GM21737 (cell line): ENCODE results near the gene ATAD5.
"Not testable (repeated sequence)": the region's sequence is repeated elsewhere in the genome, so short reads cannot be mapped to it uniquely, and the experiment has no call there.

Source experiments
- ATAC-seq: cut with Tn5 transposase; IDR thresholded peaks from one replicate; pipeline ENCODE4 v1.9.1; 2021; ENCODE audit warnings: mild to moderate bottlenecking, moderate library complexity; ENCODE audit not compliant: unreplicated experiment

The ATAD5 gene

GRCh38 chr17:30831663-30832437, at the start of gene ATAD5:
TSS of gene ATAD5 (plus strand) at chr17:30831966. CDS start at chr17:30832348, 382 bp downstream.
- ATAC-seq, result peak; percentile 82

- ATAC-seq, result no peak
Observed at GRCh38 chr17:30782206-30782605, 49.6 kb upstream of the ATAD5 start.

- no peak for ATAC-seq
Observed at GRCh38 chr17:30788918-30789317, 42.8 kb upstream of the ATAD5 start.

DNA sequence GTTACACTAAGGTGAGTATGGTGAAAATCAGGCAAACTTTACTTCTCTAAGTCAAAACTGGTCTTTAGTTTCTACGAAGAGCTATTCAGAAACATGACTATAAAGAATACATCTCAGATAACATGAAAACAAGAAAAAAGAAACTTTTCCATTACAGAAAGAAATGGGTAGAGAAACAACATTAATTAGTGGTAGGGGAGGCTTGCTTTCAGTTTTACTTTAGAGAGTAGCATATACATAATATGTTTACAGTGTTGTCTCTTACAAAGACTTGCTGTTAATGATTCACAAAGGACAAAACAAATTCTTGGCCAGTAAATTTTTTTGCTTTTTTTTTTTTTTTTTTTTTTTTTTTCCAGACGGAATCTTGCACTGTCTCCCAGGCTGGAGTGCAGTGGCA, 41.5 kb upstream of the ATAD5 start:
- ATAC-seq, result no peak

DNA sequence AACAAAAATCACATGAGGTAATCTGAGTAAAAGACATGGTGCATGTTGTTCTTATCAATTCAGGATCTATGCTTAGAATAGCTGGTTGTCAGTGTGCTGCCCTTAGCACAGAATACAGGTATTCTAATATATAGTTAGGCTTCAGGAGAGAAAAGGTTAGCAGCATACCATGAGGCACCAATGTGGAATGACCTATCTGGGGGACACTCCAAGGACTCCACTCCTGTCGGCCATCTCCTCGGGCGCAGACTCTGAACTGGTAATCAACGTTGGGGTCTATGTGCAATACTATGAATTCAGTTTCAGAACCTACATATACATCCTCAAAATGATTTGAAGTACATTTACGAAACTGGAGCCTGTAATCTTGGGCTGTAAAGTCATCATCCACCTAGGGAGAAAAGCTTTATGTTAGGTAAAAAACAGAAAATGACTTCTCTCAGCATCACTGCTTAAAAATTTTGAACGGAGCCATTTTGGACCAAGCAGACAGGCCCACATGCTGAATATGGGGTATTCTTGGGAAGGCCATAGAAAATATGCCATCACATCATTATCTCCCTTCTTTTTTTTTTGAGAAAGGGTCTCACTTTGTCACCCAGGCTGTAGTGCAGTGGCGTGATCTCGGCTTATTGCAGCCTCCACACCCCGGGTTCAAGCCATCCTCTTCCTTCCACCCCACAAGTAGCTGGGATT, 38.3 kb upstream of the ATAD5 start:
- ATAC-seq, result no peak

DNA sequence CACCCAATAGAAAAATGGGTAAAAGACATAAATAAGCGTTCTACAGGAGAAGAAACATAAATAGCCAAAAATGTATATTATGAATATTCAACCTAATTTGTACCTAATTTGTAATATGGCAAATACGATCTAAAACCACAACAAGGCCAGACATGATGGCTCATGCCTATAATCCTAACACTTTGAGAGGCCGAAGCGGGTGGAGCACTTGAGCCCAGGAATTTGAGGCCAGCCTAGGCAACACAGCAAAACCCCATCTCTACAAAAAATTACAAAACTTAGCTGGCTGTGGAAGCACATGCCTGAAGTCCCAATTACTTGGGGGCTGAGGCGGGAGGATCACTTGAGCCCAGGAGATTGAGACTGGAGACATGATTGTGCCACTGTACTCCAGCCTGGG, 37.4 kb upstream of the ATAD5 start:
- ATAC-seq, result no peak

GRCh38 chr17:30796016-30796415, 35.8 kb upstream of the ATAD5 start:
- no peak for ATAC-seq

- ATAC-seq, result no peak
Observed at GRCh38 chr17:30801671-30802070, 30.1 kb upstream of the ATAD5 start.

GRCh38 chr17:30805944-30806456, 25.8 kb upstream of the ATAD5 start:
- ATAC-seq, result no peak

GRCh38 chr17:30807896-30808295, 23.9 kb upstream of the ATAD5 start:
- no peak for ATAC-seq

GRCh38 chr17:30808785-30809286, 22.9 kb upstream of the ATAD5 start:
- ATAC-seq, result peak; percentile 78

- no peak for ATAC-seq
Observed at GRCh38 chr17:30809867-30810266, 21.9 kb upstream of the ATAD5 start.

DNA sequence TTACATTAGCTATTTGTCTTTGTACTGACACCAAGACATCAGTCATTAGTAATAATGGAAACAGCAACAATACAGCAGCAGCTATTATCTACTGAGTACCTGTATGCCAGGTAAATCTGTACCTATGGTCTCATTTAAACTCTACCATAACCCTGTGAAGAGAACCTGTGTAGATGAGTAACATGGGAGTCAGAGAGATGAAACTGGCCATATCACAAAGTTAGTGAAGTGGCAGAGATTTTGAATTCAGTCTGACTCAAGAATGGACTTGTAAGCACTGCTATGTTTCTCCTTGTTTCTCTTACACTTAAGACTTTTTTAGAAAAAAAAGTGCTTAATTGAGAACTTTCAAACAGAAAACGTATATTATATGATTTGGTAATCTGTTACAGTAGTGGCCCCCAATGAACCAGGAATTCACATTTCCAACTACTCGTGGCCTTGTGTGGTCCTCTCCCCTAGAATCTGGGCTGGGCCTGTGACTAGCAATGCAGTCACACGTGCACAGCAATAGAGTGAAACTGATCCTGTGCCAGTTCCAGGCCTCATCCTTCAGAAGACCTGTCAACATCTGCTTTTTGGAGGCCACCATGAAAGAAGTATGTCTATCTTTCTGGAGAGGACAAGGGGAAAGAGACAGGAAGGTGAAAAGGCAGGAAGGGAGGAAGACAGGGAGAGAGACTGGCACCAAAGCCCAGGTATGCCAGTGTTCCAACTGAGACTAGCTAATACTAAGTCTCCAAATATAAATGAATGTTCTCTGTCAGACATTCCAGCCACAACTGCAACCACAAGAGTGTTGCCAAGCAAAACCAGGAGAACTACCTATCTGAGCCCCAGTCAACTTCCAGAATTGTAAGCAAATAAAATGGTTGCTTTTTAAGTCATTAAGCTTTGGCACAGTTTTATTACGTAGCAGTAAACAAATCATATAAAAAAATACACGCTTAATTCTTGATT, 19.3 kb upstream of the ATAD5 start:
- no peak for ATAC-seq

DNA sequence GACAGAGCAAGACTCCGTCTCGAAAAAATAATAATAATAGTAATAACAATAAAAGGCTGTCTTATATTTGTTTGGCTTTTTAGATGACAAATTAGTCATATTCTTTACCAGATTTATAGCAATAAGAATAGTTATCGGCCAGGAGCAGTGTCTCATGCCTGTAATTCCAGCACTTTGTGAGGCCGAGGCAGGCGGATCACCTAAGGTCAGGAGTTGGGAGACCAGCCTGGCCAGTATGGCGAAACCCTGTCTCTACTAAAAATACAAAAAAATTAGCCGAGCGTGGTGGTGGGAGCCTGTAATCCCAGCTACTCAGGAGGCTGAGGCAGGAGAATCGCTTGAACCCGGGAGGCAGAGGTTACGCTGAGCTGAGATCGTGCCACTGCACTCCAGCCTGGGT, 17.5 kb upstream of the ATAD5 start:
- not testable (repeated sequence) for ATAC-seq

GRCh38 chr17:30814860-30815259, 16.9 kb upstream of the ATAD5 start:
- ATAC-seq, result not testable (repeated sequence)

DNA sequence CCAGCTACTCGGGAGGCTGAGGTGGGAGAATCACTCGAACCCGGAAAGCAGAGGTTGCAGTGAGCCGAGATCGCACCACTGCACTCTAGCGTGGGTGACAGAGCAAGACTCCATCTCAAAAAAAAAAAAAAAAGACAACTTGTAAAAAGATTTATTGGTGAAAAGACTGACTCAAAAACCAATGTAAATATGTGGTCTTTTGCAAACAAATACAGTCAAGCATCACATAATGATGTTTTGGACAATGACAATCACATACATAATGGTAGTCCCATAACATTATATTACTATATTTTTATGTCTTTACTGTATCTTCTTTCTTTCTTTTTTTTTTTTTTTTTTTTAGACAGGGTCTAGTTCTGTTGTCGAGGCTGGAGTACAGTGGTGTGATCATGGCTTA, 15.6 kb upstream of the ATAD5 start:
- no peak for ATAC-seq

- no peak for ATAC-seq
Observed at GRCh38 chr17:30819971-30820705, 11.6 kb upstream of the ATAD5 start.

DNA sequence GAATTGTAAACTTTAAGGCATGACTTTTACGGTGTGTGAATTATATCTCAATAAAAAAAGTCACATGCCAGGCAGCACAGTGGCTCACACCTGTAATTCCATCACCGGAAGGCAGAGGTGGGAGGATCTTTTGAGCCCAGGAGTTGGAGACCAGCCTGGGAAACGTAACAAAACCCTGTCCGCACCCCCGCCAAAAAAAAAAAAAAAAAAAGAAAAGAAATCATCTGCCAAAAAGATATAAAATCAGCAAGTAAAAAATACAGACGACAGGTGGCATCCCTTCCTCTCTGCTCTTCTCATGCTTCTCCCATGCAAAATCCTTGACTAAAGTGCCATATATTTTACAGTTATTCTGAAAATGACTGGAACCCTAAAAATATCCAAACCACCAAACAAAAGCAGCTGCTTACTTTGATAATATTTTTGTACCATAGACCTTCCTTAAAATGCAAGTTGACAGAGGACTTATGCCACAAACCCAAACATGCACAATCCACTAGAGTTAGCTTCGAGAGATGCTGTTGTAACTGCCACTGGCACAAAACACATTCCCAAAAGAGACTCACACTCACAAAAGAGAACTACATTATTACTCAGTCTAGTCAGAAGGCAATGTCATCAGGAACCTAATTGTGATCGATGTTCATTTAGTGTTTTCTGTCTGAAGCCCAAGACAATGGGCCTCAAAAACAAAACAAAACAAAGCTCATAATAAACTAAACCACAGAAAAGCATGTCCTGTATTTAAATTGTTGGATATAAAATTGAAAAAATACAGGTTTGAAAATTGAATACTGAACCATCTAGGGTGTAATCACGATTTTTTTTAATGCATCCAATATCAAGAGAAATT, 9.7 kb upstream of the ATAD5 start:
- no peak for ATAC-seq

DNA sequence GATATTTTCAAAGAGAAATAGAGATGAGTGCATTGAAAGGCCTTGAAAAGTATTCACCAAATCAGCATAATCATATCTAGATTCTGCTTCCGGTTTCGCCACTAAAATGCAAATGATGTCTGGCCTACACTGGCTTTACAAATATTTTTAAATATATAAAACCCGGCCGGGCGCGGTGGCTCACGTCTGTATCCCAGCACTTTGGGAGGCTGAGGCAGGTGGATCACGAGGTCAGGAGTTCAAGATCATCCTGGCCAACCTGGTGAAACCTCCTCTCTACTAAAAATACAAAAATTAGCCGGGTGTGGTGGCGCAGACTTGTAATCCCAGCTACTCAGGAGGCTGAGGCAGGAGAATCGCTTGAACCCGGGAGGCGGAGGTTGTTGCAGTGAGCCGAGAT, 8.8 kb upstream of the ATAD5 start:
- ATAC-seq, result not testable (repeated sequence)
